ENCODE results near the gene DYNLL2. TPM values are rescaled to one million over a fixed set of nuclear protein-coding genes. Genes with fewer than 3 reads are reported as not detected.

Gene DYNLL2
- total RNA-seq, 2 experiments from 2014 or later: 12.4 to 22.5 TPM

DNA sequence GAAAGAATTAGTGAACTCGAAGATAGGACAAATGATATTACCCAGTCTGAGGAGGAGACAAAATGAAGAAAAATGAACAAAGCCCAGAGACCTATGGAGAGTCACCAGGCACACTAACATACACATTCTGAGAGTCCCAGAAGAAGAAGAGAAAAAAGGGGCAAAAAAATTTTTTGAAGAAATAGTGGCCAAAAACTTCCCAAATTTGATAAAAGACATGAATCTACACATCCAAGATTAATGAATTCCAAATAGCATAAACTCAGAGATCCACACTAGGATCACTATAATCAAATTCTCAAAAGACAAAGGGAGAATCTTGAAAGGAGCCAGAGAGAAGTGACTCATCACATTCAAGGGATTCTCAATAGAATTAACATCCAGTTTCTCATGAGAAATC, 61.6 kb downstream of the DYNLL2 start:
- BruUV-seq (replicated peaks): no TSS peak
- TF ChIP-seq, protein P1, sequence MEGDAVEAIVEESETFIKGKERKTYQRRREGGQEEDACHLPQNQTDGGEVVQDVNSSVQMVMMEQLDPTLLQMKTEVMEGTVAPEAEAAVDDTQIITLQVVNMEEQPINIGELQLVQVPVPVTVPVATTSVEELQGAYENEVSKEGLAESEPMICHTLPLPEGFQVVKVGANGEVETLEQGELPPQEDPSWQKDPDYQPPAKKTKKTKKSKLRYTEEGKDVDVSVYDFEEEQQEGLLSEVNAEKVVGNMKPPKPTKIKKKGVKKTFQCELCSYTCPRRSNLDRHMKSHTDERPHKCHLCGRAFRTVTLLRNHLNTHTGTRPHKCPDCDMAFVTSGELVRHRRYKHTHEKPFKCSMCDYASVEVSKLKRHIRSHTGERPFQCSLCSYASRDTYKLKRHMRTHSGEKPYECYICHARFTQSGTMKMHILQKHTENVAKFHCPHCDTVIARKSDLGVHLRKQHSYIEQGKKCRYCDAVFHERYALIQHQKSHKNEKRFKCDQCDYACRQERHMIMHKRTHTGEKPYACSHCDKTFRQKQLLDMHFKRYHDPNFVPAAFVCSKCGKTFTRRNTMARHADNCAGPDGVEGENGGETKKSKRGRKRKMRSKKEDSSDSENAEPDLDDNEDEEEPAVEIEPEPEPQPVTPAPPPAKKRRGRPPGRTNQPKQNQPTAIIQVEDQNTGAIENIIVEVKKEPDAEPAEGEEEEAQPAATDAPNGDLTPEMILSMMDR (conservative IDR thresholded peaks at IDR 0.05; ENCODE audit: low read length): no peak
- no peak for TF ChIP-seq EZH2phosphoT487 (IDR thresholded peaks at IDR 0.05; ENCODE audit: borderline replicate concordance, low read depth, low read length)
- Histone ChIP-seq H3K36me3 (ENCODE audit: insufficient read depth, low read length) (no peaks in the 10 kb centered on the region; the same call in 1 of the 2 replicates), H2AFZ (ENCODE audit: low read length) (no peak overlapping the region), H3K27ac (ENCODE audit: low read depth, low read length, poor library complexity, severe bottlenecking) (no peak overlapping the region), H3K4me3 (ENCODE audit: low read depth, low read length, poor library complexity, severe bottlenecking) (no peak overlapping the region), H3K9me2 (ENCODE audit: insufficient read depth, low read length) (no peaks in the 10 kb centered on the region), H3K9me3 (ENCODE audit: low read length) (peaks cover 5% of the 10 kb centered on the region; the same call in 1 of the 2 replicates), H3K4me1 (ENCODE audit: insufficient read depth, low read length, poor library complexity, severe bottlenecking) (no peaks in the 10 kb centered on the region), H3K4me2 (ENCODE audit: low read length) (no peak overlapping the region), H3K79me2 (ENCODE audit: insufficient read depth, low read depth, low read length) (no peaks in the 10 kb centered on the region), H4K20me1 (ENCODE audit: insufficient read depth, low read length) (no peaks in the 10 kb centered on the region)
- intact Hi-C loops (cut with micrococcal nuclease; ENCODE audit: unreplicated experiment): no loop called here
- ChIA-PET POLR2A (no interaction called here), CTCF (ENCODE audit: unreplicated experiment) (no interaction called here)
- no peak for DNase-seq (ENCODE audit: low spot score)

Other genes with a start within 250 kb of the DYNLL2 start
- 46.3 and 50.3 TPM in 2 replicates for gene MRPS23, start 233.4 kb upstream of the DYNLL2 start, total RNA-seq (2014; rRNA removed; shearing (Covaris generic))
- 57.3 and 73.5 TPM in 2 replicates for gene MRPS23, start 233.4 kb upstream of the DYNLL2 start, total RNA-seq (2022)
- not detected in 2 replicates for gene CUEDC1, start 128.0 kb upstream of the DYNLL2 start, total RNA-seq (2014; rRNA removed; shearing (Covaris generic))
- gene CUEDC1, start 128.0 kb upstream of the DYNLL2 start, total RNA-seq (2022): 0.13 and 0.74 TPM in 2 replicates
- gene VEZF1, start 95.2 kb upstream of the DYNLL2 start, total RNA-seq (2014; rRNA removed; shearing (Covaris generic)): 19.0 and 22.6 TPM in 2 replicates
- gene VEZF1, start 95.2 kb upstream of the DYNLL2 start, total RNA-seq (2022): 35.4 and 36.4 TPM in 2 replicates
- 582 and 677 TPM in 2 replicates for gene SRSF1, start 76.2 kb upstream of the DYNLL2 start, total RNA-seq (2014; rRNA removed; shearing (Covaris generic))
- 515 and 531 TPM in 2 replicates for gene SRSF1, start 76.2 kb upstream of the DYNLL2 start, total RNA-seq (2022)
- not detected in 2 replicates for gene OR4D1, start 65.0 kb downstream of the DYNLL2 start, total RNA-seq (2014; rRNA removed; shearing (Covaris generic))
- gene OR4D1, start 65.0 kb downstream of the DYNLL2 start, total RNA-seq (2022): not detected in 2 replicates
- gene OR4D2, start 83.6 kb downstream of the DYNLL2 start, total RNA-seq (2014; rRNA removed; shearing (Covaris generic)): not detected in 2 replicates
- not detected in 2 replicates for gene OR4D2, start 83.6 kb downstream of the DYNLL2 start, total RNA-seq (2022)
- not detected in 2 replicates for gene EPX, start 109.3 kb downstream of the DYNLL2 start, total RNA-seq (2014; rRNA removed; shearing (Covaris generic))
- not detected in 2 replicates for gene EPX, start 109.3 kb downstream of the DYNLL2 start, total RNA-seq (2022)
- 0.54 and 0.69 TPM in 2 replicates for gene MKS1, start 135.8 kb downstream of the DYNLL2 start, total RNA-seq (2014; rRNA removed; shearing (Covaris generic))
- 21.6 and 26.9 TPM in 2 replicates for gene MKS1, start 135.8 kb downstream of the DYNLL2 start, total RNA-seq (2022)
- not detected in 2 replicates for gene LPO, start 155.2 kb downstream of the DYNLL2 start, total RNA-seq (2014; rRNA removed; shearing (Covaris generic))
- gene LPO, start 155.2 kb downstream of the DYNLL2 start, total RNA-seq (2022): not detected in 2 replicates
- gene MPO, start 197.5 kb downstream of the DYNLL2 start, total RNA-seq (2014; rRNA removed; shearing (Covaris generic)): not detected in 2 replicates
- gene MPO, start 197.5 kb downstream of the DYNLL2 start, total RNA-seq (2022): not detected in 2 replicates
- 24.0 TPM in 2 replicates for gene TSPOAP1, start 245.4 kb downstream of the DYNLL2 start, total RNA-seq (2014; rRNA removed; shearing (Covaris generic))
- gene TSPOAP1, start 245.4 kb downstream of the DYNLL2 start, total RNA-seq (2022): 50.6 and 54.4 TPM in 2 replicates

Data from OCI-LY7 (cell line).